ENCODE data around the gene MAP4. TPM values are rescaled to one million over a fixed set of nuclear protein-coding genes. Genes with fewer than 3 reads are reported as not detected.
A peak's percentile ranks its signal among the peaks of the same experiment; 100 is the strongest.

MAP4 gene
- total RNA-seq, 2 donors from 2014 or later = 152 to 169 TPM

- no peaks in the 10 kb centered on the region for H3K27me3 ChIP-seq (ENCODE audit: control insufficient read depth, insufficient read depth, low read length, poor library complexity, severe bottlenecking)
- H3K4me1 Mint-ChIP-seq = peaks cover 3% of the 10 kb centered on the region
- no peaks in the 10 kb centered on the region for H3K9me3 ChIP-seq (ENCODE audit: control insufficient read depth, low read length)
- no peak for DNase-seq
- H3K36me3 Mint-ChIP-seq (ENCODE audit: low read depth) = peaks cover 17% of the 10 kb centered on the region
- H3K36me3 ChIP-seq (ENCODE audit: control insufficient read depth, insufficient read depth, low read length) = peaks cover 31% of the 10 kb centered on the region
- H3K27ac ChIP-seq (ENCODE audit: low read depth, low read length) = no peak overlapping the region
- no peaks in the 10 kb centered on the region for H3K27me3 Mint-ChIP-seq (ENCODE audit: insufficient read depth)
- H3K4me3 Mint-ChIP-seq = no peak overlapping the region
- 89 to 98% methylated on average over 3 to 5 of the region's 5 CpGs for WGBS, 2 experiments (ENCODE audit: insufficient coverage in 1 of 2, insufficient read length in 1 of 2)
- H3K9ac ChIP-seq (ENCODE audit: extremely low read depth, low read length, poor library complexity, severe bottlenecking) = no peak overlapping the region
- no peak overlapping the region for H3K27ac Mint-ChIP-seq
- no peak overlapping the region for H3K4me3 ChIP-seq (ENCODE audit: low read length)
- no peaks in the 10 kb centered on the region for H3K4me1 ChIP-seq (ENCODE audit: control insufficient read depth, insufficient read depth, low read length)
- H3K9me3 Mint-ChIP-seq = peaks cover 6% of the 10 kb centered on the region
- TF ChIP-seq CTCF (conservative IDR thresholded peaks at IDR 0.05) = no peak
Observed at GRCh38 chr3:47950453-47951169, 65.6 kb downstream of the MAP4 start.

GRCh38 chr3:47949979-47950378, 66.2 kb downstream of the MAP4 start:
- Mint-ChIP-seq H3K4me3 (no peak overlapping the region), H3K4me1 (peaks cover 3% of the 10 kb centered on the region), H3K36me3 (ENCODE audit: low read depth) (peaks cover 18% of the 10 kb centered on the region), H3K9me3 (peaks cover 6% of the 10 kb centered on the region), H3K27me3 (ENCODE audit: insufficient read depth) (no peaks in the 10 kb centered on the region), H3K27ac (peak overlapping the region; percentile 10)
- no peaks in the 10 kb centered on the region for H3K4me1 ChIP-seq (ENCODE audit: control insufficient read depth, insufficient read depth, low read length)
- 96 to 97% methylated on average over 3 of the region's 3 CpGs for WGBS, 2 experiments (ENCODE audit: insufficient coverage in 1 of 2, insufficient read length in 1 of 2)
- H3K36me3 ChIP-seq (ENCODE audit: control insufficient read depth, insufficient read depth, low read length) = peaks cover 31% of the 10 kb centered on the region
- DNase-seq = no peak
- no peaks in the 10 kb centered on the region for H3K27me3 ChIP-seq (ENCODE audit: control insufficient read depth, insufficient read depth, low read length, poor library complexity, severe bottlenecking)
- H3K9me3 ChIP-seq (ENCODE audit: control insufficient read depth, low read length) = no peaks in the 10 kb centered on the region
- no peak overlapping the region for H3K27ac ChIP-seq (ENCODE audit: low read depth, low read length)
- H3K9ac ChIP-seq (ENCODE audit: extremely low read depth, low read length, poor library complexity, severe bottlenecking) = no peak overlapping the region
- no peak for TF ChIP-seq CTCF (conservative IDR thresholded peaks at IDR 0.05)
- H3K4me3 ChIP-seq (ENCODE audit: low read length) = no peak overlapping the region

- no peak for DNase-seq
- H3K36me3 Mint-ChIP-seq (ENCODE audit: low read depth) = no peaks in the 10 kb centered on the region
- Histone ChIP-seq H3K4me3 (ENCODE audit: low read length) (no peak overlapping the region), H3K27ac (ENCODE audit: low read depth, low read length) (no peak overlapping the region), H3K36me3 (ENCODE audit: control insufficient read depth, insufficient read depth, low read length) (no peaks in the 10 kb centered on the region), H3K9me3 (ENCODE audit: control insufficient read depth, low read length) (no peaks in the 10 kb centered on the region), H3K4me1 (ENCODE audit: control insufficient read depth, insufficient read depth, low read length) (no peaks in the 10 kb centered on the region), H3K9ac (ENCODE audit: extremely low read depth, low read length, poor library complexity, severe bottlenecking) (no peak overlapping the region), H3K27me3 (ENCODE audit: control insufficient read depth, insufficient read depth, low read length, poor library complexity, severe bottlenecking) (no peaks in the 10 kb centered on the region)
- no peak for TF ChIP-seq CTCF (conservative IDR thresholded peaks at IDR 0.05)
- WGBS, 2 experiments (ENCODE audit: insufficient coverage in 1 of 2, insufficient read length in 1 of 2) = 96 to 100% methylated on average over 1 of the region's 1 CpG
- H3K27ac Mint-ChIP-seq = no peak overlapping the region
- no peaks in the 10 kb centered on the region for H3K4me1 Mint-ChIP-seq
- H3K9me3 Mint-ChIP-seq = no peaks in the 10 kb centered on the region
- no peaks in the 10 kb centered on the region for H3K27me3 Mint-ChIP-seq (ENCODE audit: insufficient read depth)
- H3K4me3 Mint-ChIP-seq = no peak overlapping the region
Observed at GRCh38 chr3:47940232-47940631, 76.0 kb downstream of the MAP4 start.
